H9 (cell line): ENCODE measurements around the gene DAZAP1. TPM values are rescaled to one million over a fixed set of nuclear protein-coding genes. Genes with fewer than 3 reads are reported as not detected.

Experiments
- DNase-seq: peaks from one replicate; pipeline ENCODE4 v3.0.0-alpha.2; 2017
- H2AFZ ChIP-seq: one replicate; pipeline ENCODE4 v1.6.1; 2013; ENCODE audit warnings: mild to moderate bottlenecking, low read length, control low read depth, moderate library complexity
- H2AK5ac ChIP-seq: 2 replicates; pipeline ENCODE4 v1.6.1; 2013; ENCODE audit warnings: low read length, control low read depth, mixed read lengths; ENCODE audit not compliant: insufficient read length
- H2BK120ac ChIP-seq: one replicate; pipeline ENCODE4 v1.6.1; 2013; ENCODE audit warnings: low read depth, mild to moderate bottlenecking, low read length, control low read depth, inconsistent platforms; ENCODE audit not compliant: poor library complexity, severe bottlenecking
- H2BK12ac ChIP-seq: 2 replicates; pipeline ENCODE4 v1.6.1; 2013; ENCODE audit warnings: low read length, control low read depth, mixed read lengths, low read depth; ENCODE audit not compliant: insufficient read length
- H2BK15ac ChIP-seq: 2 replicates; pipeline ENCODE4 v1.6.1; 2013; ENCODE audit warnings: low read depth, low read length, control low read depth
- H2BK20ac ChIP-seq: one replicate; pipeline ENCODE4 v1.6.1; 2013; ENCODE audit warnings: low read depth, mild to moderate bottlenecking, low read length, control low read depth, inconsistent platforms; ENCODE audit not compliant: poor library complexity, severe bottlenecking
- H2BK5ac ChIP-seq: 2 replicates; pipeline ENCODE4 v1.6.1; 2013; ENCODE audit warnings: low read length, control low read depth, mixed read lengths; ENCODE audit not compliant: insufficient read length
- H3K14ac ChIP-seq: 2 replicates; pipeline ENCODE4 v1.6.1; 2013; ENCODE audit warnings: low read length, control low read depth; ENCODE audit not compliant: insufficient read depth
- H3K18ac ChIP-seq: 2 replicates; pipeline ENCODE4 v1.6.1; 2013; ENCODE audit warnings: low read depth, mild to moderate bottlenecking, mixed read lengths, low read length, control low read depth; ENCODE audit not compliant: insufficient read length
- H3K23ac ChIP-seq: 2 replicates; pipeline ENCODE4 v1.6.1; 2013; ENCODE audit warnings: low read length, control low read depth, mixed read lengths, low read depth; ENCODE audit not compliant: insufficient read length
- H3K23me2 ChIP-seq: 2 replicates; pipeline ENCODE4 v1.6.1; 2013; ENCODE audit warnings: low read depth, mild to moderate bottlenecking, mixed read lengths, low read length, control low read depth; ENCODE audit not compliant: insufficient read length, poor library complexity, severe bottlenecking
- H3K27ac ChIP-seq: 2 replicates; pipeline ENCODE4 v1.5.1; 2013; ENCODE audit warnings: low read length, control low read depth, mixed read lengths, low read depth; ENCODE audit not compliant: insufficient read length
- H3K27me3 ChIP-seq: 2 replicates; pipeline ENCODE4 v1.6.1; 2013; ENCODE audit warnings: low read length, control low read depth, inconsistent platforms; ENCODE audit not compliant: insufficient read depth
- H3K4ac ChIP-seq: 2 replicates; pipeline ENCODE4 v1.6.1; 2013; ENCODE audit warnings: low read depth, mild to moderate bottlenecking, control low read depth, inconsistent platforms, low read length, moderate library complexity
- H3K4me1 ChIP-seq: 2 replicates; pipeline ENCODE4 v1.6.1; 2013; ENCODE audit warnings: low read length, control low read depth, inconsistent platforms; ENCODE audit not compliant: insufficient read depth
- H3K4me2 ChIP-seq: 2 replicates; pipeline ENCODE4 v1.6.1; 2013; ENCODE audit warnings: low read length, control low read depth, mixed read lengths; ENCODE audit not compliant: insufficient read length, insufficient read depth
- H3K56ac ChIP-seq: 2 replicates; pipeline ENCODE4 v1.6.1; 2013; ENCODE audit warnings: low read depth, mild to moderate bottlenecking, mixed read lengths, low read length, control low read depth; ENCODE audit not compliant: insufficient read length
- H3K79me1 ChIP-seq: 2 replicates; pipeline ENCODE4 v1.6.1; 2013; ENCODE audit warnings: low read depth, mild to moderate bottlenecking, moderate library complexity, low read length, control low read depth, inconsistent platforms; ENCODE audit not compliant: insufficient read depth, poor library complexity, severe bottlenecking
- H3K79me2 ChIP-seq: 2 replicates; pipeline ENCODE4 v1.6.1; 2013; ENCODE audit warnings: low read length, control low read depth, inconsistent platforms; ENCODE audit not compliant: insufficient read depth
- H3K9ac ChIP-seq: 2 replicates; pipeline ENCODE4 v1.6.1; 2013; ENCODE audit warnings: low read length, control low read depth, mixed read lengths; ENCODE audit not compliant: insufficient read length; ENCODE audit errors: extremely low read depth
- H3K9me3 ChIP-seq: one replicate; pipeline ENCODE4 v1.6.1; 2013; ENCODE audit warnings: low read depth, low read length, inconsistent platforms; ENCODE audit not compliant: control insufficient read depth
- H3T11ph ChIP-seq: one replicate; pipeline ENCODE4 v1.6.1; 2013; ENCODE audit warnings: mild to moderate bottlenecking, low read length, control low read depth, inconsistent platforms
- H4K20me1 ChIP-seq: one replicate; pipeline ENCODE4 v1.6.1; 2013; ENCODE audit not compliant: control insufficient read depth, insufficient read length, insufficient read depth
- H4K5ac ChIP-seq: 2 replicates; pipeline ENCODE4 v1.6.1; 2013; ENCODE audit warnings: low read depth, mild to moderate bottlenecking, mixed read lengths, low read length, control low read depth; ENCODE audit not compliant: insufficient read length
- H4K8ac ChIP-seq: replicated peaks from 2 replicates; pipeline ENCODE4 v1.6.1; 2013; ENCODE audit warnings: low read length, control low read depth, mixed read lengths, low read depth; ENCODE audit not compliant: insufficient read length
- H4K91ac ChIP-seq: 2 replicates; pipeline ENCODE4 v1.6.1; 2013; ENCODE audit warnings: low read depth, mild to moderate bottlenecking, moderate library complexity, mixed read lengths, low read length, control low read depth; ENCODE audit not compliant: insufficient read length
- H3K27ac Mint-ChIP-seq, 3 experiments: 2 replicates in 2 of 3; 3 replicates in 1 of 3; pipeline ENCODE4 v1.8.0; 2020 to 2021; ENCODE audit warnings: mixed read lengths in 3 of 3, mild to moderate bottlenecking in 1 of 3, moderate library complexity in 1 of 3
- H3K27me3 Mint-ChIP-seq: 2 replicates; pipeline ENCODE4 v1.8.0; 2021; ENCODE audit warnings: low read depth, mild to moderate bottlenecking, moderate library complexity, mixed read lengths
- H3K36me3 Mint-ChIP-seq, 3 experiments: 2 replicates in 2 of 3; 3 replicates in 1 of 3; pipeline ENCODE4 v1.8.0; 2020 to 2021; ENCODE audit warnings: low read depth in 3 of 3, mixed read lengths in 3 of 3; ENCODE audit not compliant: insufficient read depth in 1 of 3
- H3K4me1 Mint-ChIP-seq, 2 experiments: 2 replicates each; pipeline ENCODE4 v1.8.0; 2020; ENCODE audit warnings: mixed read lengths in 2 of 2
- H3K4me3 Mint-ChIP-seq, 2 experiments: 2 replicates in 1 of 2; 3 replicates in 1 of 2; pipeline ENCODE4 v1.8.0; 2020 to 2021; ENCODE audit warnings: mild to moderate bottlenecking in 2 of 2, mixed read lengths in 2 of 2, moderate library complexity in 1 of 2
- H3K9me3 Mint-ChIP-seq, 2 experiments: 2 replicates in 1 of 2; 3 replicates in 1 of 2; pipeline ENCODE4 v1.8.0; 2020; ENCODE audit warnings: mild to moderate bottlenecking in 2 of 2, mixed read lengths in 2 of 2, moderate library complexity in 1 of 2
- CTCF ChIP-seq: fragments of 200-600 bp; sonication (generic); conservative IDR thresholded peaks from 3 replicates; pipeline ENCODE4 v1.8.0; 2021; ENCODE audit warnings: antibody characterized with exemption, mild to moderate bottlenecking
- WGBS: extraction: QIAGEN DNeasy Blood & Tissue Kit; methylation state at CpG from one replicate; pipeline ENCODE4 v1.1.7; 2013; ENCODE audit warnings: missing lambda C conversion rate, low lambda C conversion rate, mixed read lengths; ENCODE audit not compliant: insufficient read length; ENCODE audit errors: extremely low coverage; 5-methylcytosine and 5-hydroxymethylcytosine counted together
- total RNA-seq: library from RNA; stranded (reverse); gene quantifications from 2 replicates; pipeline ENCODE4 v1.2.1, GENCODE V29; 2021

DAZAP1 gene
- total RNA-seq, 1 experiment from 2014 or later: 265 TPM

- H3K27me3 ChIP-seq: no peaks in the 10 kb centered on the region
- H2BK20ac ChIP-seq: no peak overlapping the region
- Mint-ChIP-seq H3K27me3 (no peaks in the 10 kb centered on the region; the same call in none of the 2 replicates), H3K9me3 (peaks cover 0 to under 1% of the 10 kb centered on the region in 2 experiments; a peak in 2 of 5 replicates), H3K27ac (peak overlapping the region in 1 of 3 experiments; percentile 72; a peak in 1 of 7 replicates), H3K36me3 (peaks cover 14 to 28% (median 22%) of the 10 kb centered on the region in 3 experiments; a peak in 6 of 7 replicates), H3K4me1 (peaks cover 6 to 14% of the 10 kb centered on the region in 2 experiments), H3K4me3 (no peak overlapping the region)
- no peaks in the 10 kb centered on the region for H4K20me1 ChIP-seq
- H3K23ac ChIP-seq: no peak overlapping the region
- H3K23me2 ChIP-seq: no peaks in the 10 kb centered on the region
- H2AK5ac ChIP-seq: no peak overlapping the region
- H3K18ac ChIP-seq: no peak overlapping the region
- no peaks in the 10 kb centered on the region for H3K79me1 ChIP-seq
- no peak overlapping the region for H4K91ac ChIP-seq
- no peaks in the 10 kb centered on the region for H3K4me1 ChIP-seq
- no peak overlapping the region for H3K27ac ChIP-seq
- H4K5ac ChIP-seq: no peak overlapping the region
- WGBS: no CpG with 5 or more reads among the region's 33 CpGs
- H3K9me3 ChIP-seq: no peaks in the 10 kb centered on the region
- H2BK12ac ChIP-seq: no peak overlapping the region
- H3K56ac ChIP-seq: no peak overlapping the region
- no peak overlapping the region for H3K4me2 ChIP-seq
- no peak overlapping the region for H2AFZ ChIP-seq
- no peak overlapping the region for H3T11ph ChIP-seq
- DNase-seq: no peak
- H2BK120ac ChIP-seq: no peak overlapping the region
- TF ChIP-seq CTCF: no peak
- no peak overlapping the region for H2BK5ac ChIP-seq
- H3K79me2 ChIP-seq: no peaks in the 10 kb centered on the region
- H3K14ac ChIP-seq: no peak overlapping the region
- H3K4ac ChIP-seq: no peak overlapping the region
- no peak overlapping the region for H2BK15ac ChIP-seq
- no peak overlapping the region for H3K9ac ChIP-seq
- no peak overlapping the region for H4K8ac ChIP-seq
Measured at GRCh38 chr19:1377965-1378785, 29.2 kb upstream of the DAZAP1 start.
